ENCODE data around the gene ROCK1. TPM values are rescaled to one million over a fixed set of nuclear protein-coding genes. Genes with fewer than 3 reads are reported as not detected.

The ROCK1 gene
- total RNA-seq, 1 donor from 2014 or later = 36.4 TPM

- peaks cover 3% of the 10 kb centered on the region for H3K36me3 Mint-ChIP-seq (ENCODE audit: low read depth)
- H3K9me3 Mint-ChIP-seq = no peaks in the 10 kb centered on the region
- peaks cover 21% of the 10 kb centered on the region for H3K4me1 Mint-ChIP-seq
- no peak overlapping the region for H3K27ac Mint-ChIP-seq (ENCODE audit: unreplicated experiment)
- H3K4me3 Mint-ChIP-seq = no peak overlapping the region
- TF ChIP-seq, protein P1, sequence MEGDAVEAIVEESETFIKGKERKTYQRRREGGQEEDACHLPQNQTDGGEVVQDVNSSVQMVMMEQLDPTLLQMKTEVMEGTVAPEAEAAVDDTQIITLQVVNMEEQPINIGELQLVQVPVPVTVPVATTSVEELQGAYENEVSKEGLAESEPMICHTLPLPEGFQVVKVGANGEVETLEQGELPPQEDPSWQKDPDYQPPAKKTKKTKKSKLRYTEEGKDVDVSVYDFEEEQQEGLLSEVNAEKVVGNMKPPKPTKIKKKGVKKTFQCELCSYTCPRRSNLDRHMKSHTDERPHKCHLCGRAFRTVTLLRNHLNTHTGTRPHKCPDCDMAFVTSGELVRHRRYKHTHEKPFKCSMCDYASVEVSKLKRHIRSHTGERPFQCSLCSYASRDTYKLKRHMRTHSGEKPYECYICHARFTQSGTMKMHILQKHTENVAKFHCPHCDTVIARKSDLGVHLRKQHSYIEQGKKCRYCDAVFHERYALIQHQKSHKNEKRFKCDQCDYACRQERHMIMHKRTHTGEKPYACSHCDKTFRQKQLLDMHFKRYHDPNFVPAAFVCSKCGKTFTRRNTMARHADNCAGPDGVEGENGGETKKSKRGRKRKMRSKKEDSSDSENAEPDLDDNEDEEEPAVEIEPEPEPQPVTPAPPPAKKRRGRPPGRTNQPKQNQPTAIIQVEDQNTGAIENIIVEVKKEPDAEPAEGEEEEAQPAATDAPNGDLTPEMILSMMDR (conservative IDR thresholded peaks at IDR 0.05) = no peak
- H3K27me3 Mint-ChIP-seq (ENCODE audit: low read depth) = no peaks in the 10 kb centered on the region
- DNase-seq (ENCODE audit: low read depth, low spot score) = no peak
These were observed 37.0 kb downstream of the ROCK1 start for GRCh38 chr18:21074336-21075323.

DNA sequence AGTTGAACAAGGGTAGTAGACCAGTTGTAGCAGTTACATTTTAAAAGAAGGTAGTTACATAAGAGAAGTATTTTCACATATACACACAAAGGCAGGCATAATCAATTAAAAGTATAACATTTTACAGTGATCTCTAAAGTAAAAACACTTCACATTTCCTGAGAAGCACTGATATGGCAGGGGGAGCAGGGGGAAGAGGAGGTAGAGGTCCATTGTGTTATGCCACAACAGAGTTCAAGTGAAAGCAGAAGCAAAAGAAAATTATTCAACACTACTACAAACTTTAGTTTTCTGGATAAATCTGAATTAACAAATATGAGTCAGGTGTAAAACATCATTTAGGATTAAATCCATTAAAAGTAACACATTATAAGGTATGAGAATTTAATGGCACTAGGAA lies 38.4 kb downstream of the ROCK1 start:
- Mint-ChIP-seq H3K36me3 (ENCODE audit: low read depth) (peaks cover 2% of the 10 kb centered on the region), H3K27me3 (ENCODE audit: low read depth) (no peaks in the 10 kb centered on the region), H3K9me3 (no peaks in the 10 kb centered on the region), H3K4me1 (peaks cover 21% of the 10 kb centered on the region), H3K27ac (ENCODE audit: unreplicated experiment) (no peak overlapping the region), H3K4me3 (no peak overlapping the region)
- no peak for DNase-seq (ENCODE audit: low read depth, low spot score)
- TF ChIP-seq, protein P1 (conservative IDR thresholded peaks at IDR 0.05) = no peak

- Mint-ChIP-seq H3K27ac (ENCODE audit: unreplicated experiment) (no peak overlapping the region), H3K27me3 (ENCODE audit: low read depth) (no peaks in the 10 kb centered on the region), H3K9me3 (no peaks in the 10 kb centered on the region), H3K4me1 (peaks cover 18% of the 10 kb centered on the region), H3K4me3 (no peak overlapping the region), H3K36me3 (ENCODE audit: low read depth) (no peaks in the 10 kb centered on the region)
- TF ChIP-seq, protein P1 (conservative IDR thresholded peaks at IDR 0.05) = no peak
- no peak for DNase-seq (ENCODE audit: low read depth, low spot score)
These were observed 40.5 kb downstream of the ROCK1 start for GRCh38 chr18:21071071-21071470.

DNA sequence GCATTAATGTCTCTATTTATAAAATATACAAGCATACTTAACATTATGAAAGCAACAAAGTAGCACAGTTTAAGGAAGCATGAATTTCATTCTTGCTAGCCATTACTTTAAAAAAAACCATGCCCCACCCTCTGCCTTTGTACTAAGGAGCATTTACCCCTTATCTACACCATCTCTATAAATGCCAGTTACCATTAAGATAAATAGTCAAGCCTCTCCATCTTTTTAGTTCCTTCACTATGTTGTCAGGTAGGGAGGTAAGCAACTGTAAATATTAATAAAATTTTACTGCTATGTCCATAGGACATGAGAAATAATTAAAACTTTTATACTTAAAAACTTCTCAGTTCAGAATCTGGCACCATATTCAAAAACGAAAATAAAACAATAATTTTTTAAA lies 42.1 kb downstream of the ROCK1 start:
- TF ChIP-seq, protein P1 (conservative IDR thresholded peaks at IDR 0.05) = no peak
- no peak for DNase-seq (ENCODE audit: low read depth, low spot score)
- Mint-ChIP-seq H3K27me3 (ENCODE audit: low read depth) (no peaks in the 10 kb centered on the region), H3K9me3 (no peaks in the 10 kb centered on the region), H3K27ac (ENCODE audit: unreplicated experiment) (no peak overlapping the region), H3K36me3 (ENCODE audit: low read depth) (no peaks in the 10 kb centered on the region), H3K4me1 (peaks cover 8% of the 10 kb centered on the region), H3K4me3 (no peak overlapping the region)

GRCh38 chr18:21064347-21064746 lies 47.3 kb downstream of the ROCK1 start:
- DNase-seq (ENCODE audit: low read depth, low spot score) = no peak
- Mint-ChIP-seq H3K27me3 (ENCODE audit: low read depth) (no peaks in the 10 kb centered on the region), H3K4me3 (no peak overlapping the region), H3K4me1 (no peaks in the 10 kb centered on the region), H3K9me3 (peaks cover 2% of the 10 kb centered on the region), H3K27ac (ENCODE audit: unreplicated experiment) (no peak overlapping the region), H3K36me3 (ENCODE audit: low read depth) (peaks cover 12% of the 10 kb centered on the region)
- TF ChIP-seq, protein P1 (conservative IDR thresholded peaks at IDR 0.05) = no peak
